Measurements from ENCODE around the gene USP6. TPM values are rescaled to one million over a fixed set of nuclear protein-coding genes. Genes with fewer than 3 reads are reported as not detected.

Gene USP6
- total and polyA plus RNA-seq, 2 of the 13 experiments (the other 11 are each of a cell fraction or from before 2014, with no cell fraction given): 0.04 TPM; not detected in 1

DNA sequence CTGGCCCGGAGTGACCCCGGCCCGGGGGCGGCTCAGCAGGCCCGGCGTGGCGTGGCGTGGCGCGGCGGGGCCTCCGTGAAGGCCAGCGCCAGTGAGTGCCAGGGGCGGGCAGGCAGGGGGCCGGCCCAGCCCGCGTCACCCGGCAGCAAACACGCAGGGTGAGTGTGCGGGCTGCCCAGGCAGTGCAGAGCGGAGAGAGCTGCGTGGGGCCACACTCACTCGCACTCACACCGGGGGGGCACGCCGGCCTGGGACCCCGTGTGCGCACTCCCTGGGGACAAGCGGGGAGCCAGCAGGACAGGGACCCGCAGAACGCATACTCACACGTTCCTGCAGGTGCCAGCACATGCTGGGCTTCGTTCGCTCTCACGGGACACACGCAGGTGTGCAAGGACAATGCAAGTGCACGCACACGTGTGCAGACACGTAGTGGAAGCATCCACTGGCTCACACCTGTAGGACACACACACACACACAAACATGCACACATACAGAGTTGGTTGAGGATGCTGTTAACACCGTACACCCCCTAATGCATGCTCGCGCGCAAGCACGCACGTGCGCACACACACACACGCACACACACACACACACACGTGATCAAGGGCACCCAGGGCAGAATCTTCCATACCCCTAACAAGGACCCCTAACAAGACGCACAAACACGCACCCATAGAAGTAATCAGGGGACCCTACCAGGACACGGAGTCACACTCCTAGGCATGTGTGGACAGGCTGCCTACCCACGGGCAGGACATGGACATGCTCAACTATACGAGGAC is 7.7 kb downstream of the USP6 start:
- ATAC-seq: no peak; the same call in 2 of the 3 replicates
- H3K4me2 ChIP-seq (ENCODE audit: low read depth, low read length): no peak overlapping the region
- H3K36me3 ChIP-seq (replicated peaks in 1 of 2; ENCODE audit: control insufficient read depth in 1 of 2, insufficient read depth in 2 of 2, low read length in 2 of 2): no peaks in the 10 kb centered on the region
- POLR2A ChIA-PET: no interaction called here
- H3K4me3 ChIP-seq (replicated peaks in 1 of 3; ENCODE audit: insufficient read depth in 1 of 3, low read depth in 2 of 3, low read length in 3 of 3): no peak overlapping the region
- no peak for FAIRE-seq
- H3K4me1 ChIP-seq (ENCODE audit: insufficient read depth, low read length): peaks cover 14% of the 10 kb centered on the region
- H3K27ac ChIP-seq (ENCODE audit: extremely low read length, insufficient read depth, low read length): no peak overlapping the region
- in situ Hi-C loops (cut with HindIII; ENCODE audit: extremely low pct_ligation_motif_present, low pct_unique_long_range_greater_than_20kb): no loop called here
- no peaks in the 10 kb centered on the region for H4K20me1 ChIP-seq (ENCODE audit: insufficient read depth, low read length)
- no peak for TF ChIP-seq RNF2 (conservative IDR thresholded peaks at IDR 0.05; ENCODE audit: low read depth)
- no peak for TF ChIP-seq ETV6 (CRISPR knock-in tag; conservative IDR thresholded peaks at IDR 0.05)
- TF ChIP-seq ZNF362 (CRISPR knock-in tag; IDR thresholded peaks at IDR 0.05; ENCODE audit: borderline replicate concordance): no peak
- TF ChIP-seq IRF2 (CRISPR knock-in tag; IDR thresholded peaks at IDR 0.05): no peak
- TF ChIP-seq ZNF766 (CRISPR knock-in tag; IDR thresholded peaks at IDR 0.05; ENCODE audit: borderline replicate concordance): no peak
- no peak for TF ChIP-seq PHF20 (CRISPR knock-in tag; IDR thresholded peaks at IDR 0.05)
- TF ChIP-seq ZNF382 (CRISPR knock-in tag; IDR thresholded peaks at IDR 0.05; ENCODE audit: borderline replicate concordance): no peak
- TF ChIP-seq HNF4A (CRISPR knock-in tag; IDR thresholded peaks at IDR 0.05): no peak
- TF ChIP-seq ZNF160 (CRISPR knock-in tag; IDR thresholded peaks at IDR 0.05): no peak
- TF ChIP-seq, protein P1, sequence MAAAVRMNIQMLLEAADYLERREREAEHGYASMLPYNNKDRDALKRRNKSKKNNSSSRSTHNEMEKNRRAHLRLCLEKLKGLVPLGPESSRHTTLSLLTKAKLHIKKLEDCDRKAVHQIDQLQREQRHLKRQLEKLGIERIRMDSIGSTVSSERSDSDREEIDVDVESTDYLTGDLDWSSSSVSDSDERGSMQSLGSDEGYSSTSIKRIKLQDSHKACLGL (CRISPR knock-in tag; IDR thresholded peaks at IDR 0.05): no peak
- TF ChIP-seq BCL6 (CRISPR knock-in tag; IDR thresholded peaks at IDR 0.05): no peak
- TF ChIP-seq, protein P2, sequence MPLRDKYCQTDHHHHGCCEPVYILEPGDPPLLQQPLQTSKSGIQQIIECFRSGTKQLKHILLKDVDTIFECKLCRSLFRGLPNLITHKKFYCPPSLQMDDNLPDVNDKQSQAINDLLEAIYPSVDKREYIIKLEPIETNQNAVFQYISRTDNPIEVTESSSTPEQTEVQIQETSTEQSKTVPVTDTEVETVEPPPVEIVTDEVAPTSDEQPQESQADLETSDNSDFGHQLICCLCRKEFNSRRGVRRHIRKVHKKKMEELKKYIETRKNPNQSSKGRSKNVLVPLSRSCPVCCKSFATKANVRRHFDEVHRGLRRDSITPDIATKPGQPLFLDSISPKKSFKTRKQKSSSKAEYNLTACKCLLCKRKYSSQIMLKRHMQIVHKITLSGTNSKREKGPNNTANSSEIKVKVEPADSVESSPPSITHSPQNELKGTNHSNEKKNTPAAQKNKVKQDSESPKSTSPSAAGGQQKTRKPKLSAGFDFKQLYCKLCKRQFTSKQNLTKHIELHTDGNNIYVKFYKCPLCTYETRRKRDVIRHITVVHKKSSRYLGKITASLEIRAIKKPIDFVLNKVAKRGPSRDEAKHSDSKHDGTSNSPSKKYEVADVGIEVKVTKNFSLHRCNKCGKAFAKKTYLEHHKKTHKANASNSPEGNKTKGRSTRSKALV (CRISPR knock-in tag; IDR thresholded peaks at IDR 0.05): no peak
- TF ChIP-seq, protein P3, sequence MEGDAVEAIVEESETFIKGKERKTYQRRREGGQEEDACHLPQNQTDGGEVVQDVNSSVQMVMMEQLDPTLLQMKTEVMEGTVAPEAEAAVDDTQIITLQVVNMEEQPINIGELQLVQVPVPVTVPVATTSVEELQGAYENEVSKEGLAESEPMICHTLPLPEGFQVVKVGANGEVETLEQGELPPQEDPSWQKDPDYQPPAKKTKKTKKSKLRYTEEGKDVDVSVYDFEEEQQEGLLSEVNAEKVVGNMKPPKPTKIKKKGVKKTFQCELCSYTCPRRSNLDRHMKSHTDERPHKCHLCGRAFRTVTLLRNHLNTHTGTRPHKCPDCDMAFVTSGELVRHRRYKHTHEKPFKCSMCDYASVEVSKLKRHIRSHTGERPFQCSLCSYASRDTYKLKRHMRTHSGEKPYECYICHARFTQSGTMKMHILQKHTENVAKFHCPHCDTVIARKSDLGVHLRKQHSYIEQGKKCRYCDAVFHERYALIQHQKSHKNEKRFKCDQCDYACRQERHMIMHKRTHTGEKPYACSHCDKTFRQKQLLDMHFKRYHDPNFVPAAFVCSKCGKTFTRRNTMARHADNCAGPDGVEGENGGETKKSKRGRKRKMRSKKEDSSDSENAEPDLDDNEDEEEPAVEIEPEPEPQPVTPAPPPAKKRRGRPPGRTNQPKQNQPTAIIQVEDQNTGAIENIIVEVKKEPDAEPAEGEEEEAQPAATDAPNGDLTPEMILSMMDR (CRISPR knock-in tag; IDR thresholded peaks at IDR 0.05): no peak
- no peak for TF ChIP-seq IRF9 (CRISPR knock-in tag; IDR thresholded peaks at IDR 0.05; ENCODE audit: borderline replicate concordance)
- no peak for TF ChIP-seq MAX (IDR thresholded peaks at IDR 0.05)
- TF ChIP-seq RXRB (CRISPR knock-in tag; IDR thresholded peaks at IDR 0.05; ENCODE audit: borderline replicate concordance): no peak
- TF ChIP-seq MIER3 (CRISPR knock-in tag; IDR thresholded peaks at IDR 0.05; ENCODE audit: borderline replicate concordance): no peak
- TF ChIP-seq RBM39 (IDR thresholded peaks at IDR 0.05; ENCODE audit: low read depth, low read length, poor library complexity, severe bottlenecking): no peak
- H3K27me3 ChIP-seq (ENCODE audit: control insufficient read depth in 1 of 2, insufficient read depth in 2 of 2, low read length in 2 of 2): no peaks in the 10 kb centered on the region
- no peak overlapping the region for H2AFZ ChIP-seq (ENCODE audit: low read length)
- no peaks in the 10 kb centered on the region for H3K79me2 ChIP-seq (ENCODE audit: insufficient read depth, low read length)
- intact Hi-C loops (cut with micrococcal nuclease; ENCODE audit: unreplicated experiment): no loop called here
- WGBS (ENCODE audit: low lambda C conversion rate): 72% methylated on average over 13 of the region's 53 CpGs
- CTCF ChIA-PET (ENCODE audit: low intra/inter-chr PET ratio, low total read pairs): no interaction called here
- no peak for DNase-seq (ENCODE audit: low spot score)
- H3K9me3 ChIP-seq (ENCODE audit: low read length): no peaks in the 10 kb centered on the region
- H3K9ac ChIP-seq (ENCODE audit: insufficient read depth, low read depth, low read length): no peak overlapping the region
- no TSS peak for BruUV-seq (replicated peaks)

Data from HepG2 (cell line).